Endothelial cell of umbilical vein (primary cell): ENCODE results near the gene GATD1. TPM values are rescaled to one million over a fixed set of nuclear protein-coding genes. Genes with fewer than 3 reads are reported as not detected.

Experiments used
- BruUV-seq: library from RNA; stranded (reverse); fragments of 400-500 nt; replicated peaks from 2 replicates; lab custom pipeline; 2021; lab: Mats Ljungman, UMichigan
- CTCF ChIA-PET: fragments of 300-600, 350-600 bp; sonication (Branson Sonifier 250); formaldehyde crosslinking; loops from one replicate; lab custom pipeline; 2021; ENCODE audit warnings: antibody characterized with exemption, inconsistent platforms; lab: Charles Lee
- POLR2A ChIA-PET: fragments of 300-600, 350-600 bp; sonication (Branson Sonifier 250); formaldehyde crosslinking; loops from one replicate; lab custom pipeline; 2021; ENCODE audit warnings: antibody characterized with exemption, inconsistent platforms; lab: Charles Lee
- DNase-seq: peaks from one replicate; pipeline ENCODE4 v3.0.0-alpha.2; 2011; ENCODE audit warnings: low read depth, low spot score
- FAIRE-seq: peaks from 2 replicates; lab custom pipeline; 2011; peaks lifted over from hg19 to GRCh38; lab: Jason Lieb, UNC
- H2AFZ ChIP-seq: 2 replicates; pipeline ENCODE4 v1.6.0; 2012; ENCODE audit warnings: low read depth, low read length, control low read depth, inconsistent platforms
- H3K27ac ChIP-seq: 2 replicates; pipeline ENCODE4 v1.5.1; 2011; ENCODE audit warnings: low read depth, mild to moderate bottlenecking, control low read depth, low read length, moderate library complexity; ENCODE audit not compliant: insufficient read depth
- H3K27me3 ChIP-seq, 2 experiments: 2 replicates each; pipeline versions ENCODE4 v1.6.0 to v1.6.1; 2011; ENCODE audit warnings: low read length in 2 of 2, mixed read lengths in 1 of 2; ENCODE audit not compliant: control insufficient read depth in 2 of 2, insufficient read depth in 2 of 2
- H3K36me3 ChIP-seq, 2 experiments: 2 replicates in 1 of 2; 3 replicates in 1 of 2; pipeline ENCODE4 v1.5.1; 2011; ENCODE audit warnings: low read length in 2 of 2, mild to moderate bottlenecking in 1 of 2, moderate library complexity in 1 of 2; ENCODE audit not compliant: control insufficient read depth in 2 of 2, insufficient read depth in 2 of 2; ENCODE audit errors: extremely low read depth in 1 of 2
- H3K4me1 ChIP-seq: 3 replicates; pipeline ENCODE4 v1.5.1; 2011; ENCODE audit warnings: mild to moderate bottlenecking, low read length; ENCODE audit not compliant: control insufficient read depth, insufficient read depth; ENCODE audit errors: extremely low read depth
- H3K4me2 ChIP-seq: 2 replicates; pipeline ENCODE4 v1.6.1; 2011; ENCODE audit warnings: low read length, control low read depth, mixed read lengths; ENCODE audit not compliant: insufficient read depth
- H3K4me3 ChIP-seq, 3 experiments: fragments of 200-600 bp in 1 of 3; sonication (generic), shearing (Covaris generic) in 1 of 3; replicated peaks in 1 of 3; 2 replicates each; pipeline ENCODE4 v1.5.1; 2011 to 2016; ENCODE audit warnings: control low read depth in 3 of 3, low read length in 3 of 3, mild to moderate bottlenecking in 2 of 3, inconsistent platforms in 1 of 3, low read depth in 1 of 3, moderate library complexity in 1 of 3; ENCODE audit not compliant: insufficient read depth in 1 of 3
- H3K79me2 ChIP-seq: 2 replicates; pipeline ENCODE4 v1.6.0; 2012; ENCODE audit warnings: low read length, inconsistent platforms; ENCODE audit not compliant: control insufficient read depth, insufficient read depth
- H3K9ac ChIP-seq: replicated peaks from 2 replicates; pipeline ENCODE3; 2011; ENCODE audit warnings: low read length, control low read depth; ENCODE audit not compliant: insufficient read depth; ENCODE audit errors: extremely low read depth
- H3K9me1 ChIP-seq: replicated peaks from 3 replicates; pipeline ENCODE4 v1.6.0; 2011; ENCODE audit warnings: mild to moderate bottlenecking, low read length; ENCODE audit not compliant: control insufficient read depth, insufficient read depth; ENCODE audit errors: extremely low read depth
- H3K9me3 ChIP-seq: replicated peaks from 2 replicates; pipeline ENCODE4 v1.5.1; 2012; ENCODE audit warnings: low read length, inconsistent platforms; ENCODE audit not compliant: control insufficient read depth, insufficient read depth
- H4K20me1 ChIP-seq: replicated peaks from 2 replicates; pipeline ENCODE3; 2011; ENCODE audit warnings: mild to moderate bottlenecking, low read length; ENCODE audit not compliant: control insufficient read depth, insufficient read depth; ENCODE audit errors: extremely low read depth
- EZH2 ChIP-seq: IDR thresholded peaks from 2 replicates; pipeline ENCODE4 v1.6.1; 2012; ENCODE audit warnings: borderline replicate concordance, low read depth, mild to moderate bottlenecking, moderate library complexity, low read length, inconsistent platforms; ENCODE audit not compliant: severe bottlenecking
- FOS ChIP-seq: IDR thresholded peaks from 2 replicates; pipeline ENCODE4 v1.6.1; 2011; ENCODE audit warnings: mild to moderate bottlenecking, low read length, moderate library complexity, borderline replicate concordance; ENCODE audit not compliant: insufficient read depth
- GATA2 ChIP-seq: IDR thresholded peaks from 2 replicates; pipeline ENCODE4 v1.7.0; 2011; ENCODE audit warnings: low read depth, mild to moderate bottlenecking, moderate library complexity, mixed read lengths, low read length; ENCODE audit not compliant: insufficient read length, insufficient read depth
- JUN ChIP-seq: IDR thresholded peaks from 2 replicates; pipeline ENCODE4 v1.6.1; 2011; ENCODE audit warnings: borderline replicate concordance, low read depth; ENCODE audit not compliant: insufficient read length, insufficient read depth
- MAX ChIP-seq: IDR thresholded peaks from 2 replicates; pipeline ENCODE4 v1.6.1; 2011; ENCODE audit not compliant: insufficient read depth, insufficient read length
- MYC ChIP-seq: IDR thresholded peaks from one replicate; pipeline ENCODE4 v1.6.1; 2011; ENCODE audit warnings: mild to moderate bottlenecking, low read depth, low read length
- POLR2A ChIP-seq: IDR thresholded peaks from 2 replicates; pipeline ENCODE4 v1.6.1; 2012; ENCODE audit warnings: low read depth, mild to moderate bottlenecking, control low read depth, low read length
- POLR2AphosphoS5 ChIP-seq: IDR thresholded peaks from 2 replicates; pipeline ENCODE4 v1.6.1; 2012; ENCODE audit warnings: low read depth, mild to moderate bottlenecking, control low read depth, low read length, moderate library complexity; ENCODE audit not compliant: insufficient read depth
- dilution Hi-C: fragments of 300-500 bp; cut with MboI; formaldehyde crosslinking; loops from one replicate; pipeline ENCODE4 v1.15.0; 2019; ENCODE audit warnings: low sequenced_read_pairs; ENCODE audit not compliant: extremely low pct_ligation_motif_present
- intact Hi-C: fragments of 100-400 bp; cut with micrococcal nuclease; formaldehyde crosslinking; loops from one replicate; pipeline ENCODE4 v1.10.0; 2022
- polyA plus RNA-seq, 4 experiments: library from polyadenylated mRNA; depleted of rRNA in 3 of 4; stranded (reverse) in 3 of 4; unstranded in 1 of 4; fragments of >200 nt; gene quantifications; 2 replicates each; pipeline versions ENCODE4 v1.2.1 to v1.2.3, GENCODE V29; 2011 to 2012; ENCODE audit warnings: missing spikeins in 1 of 4
- total RNA-seq: library from RNA; stranded (reverse); gene quantifications from 2 replicates; pipeline ENCODE4 v1.2.3, GENCODE V29; 2021
- TF ChIP-seq, protein P1 (sequence below), 2 donors: IDR thresholded peaks; 1 replicate in 1 of 2; 2 replicates in 1 of 2; pipeline ENCODE4 v1.5.1; 2011; ENCODE audit warnings: low read length in 2 of 2, mild to moderate bottlenecking in 2 of 2, moderate library complexity in 2 of 2, control low read depth in 1 of 2, inconsistent platforms in 1 of 2, low read depth in 1 of 2; ENCODE audit not compliant: insufficient read depth in 1 of 2; ENCODE audit errors: extremely low read depth in 1 of 2

Gene GATD1
- total and polyA plus RNA-seq, 2 donors (not counting 3 experiments of a cell fraction or from before 2014, with no cell fraction given), result 70.6 to 83.1 TPM

DNA sequence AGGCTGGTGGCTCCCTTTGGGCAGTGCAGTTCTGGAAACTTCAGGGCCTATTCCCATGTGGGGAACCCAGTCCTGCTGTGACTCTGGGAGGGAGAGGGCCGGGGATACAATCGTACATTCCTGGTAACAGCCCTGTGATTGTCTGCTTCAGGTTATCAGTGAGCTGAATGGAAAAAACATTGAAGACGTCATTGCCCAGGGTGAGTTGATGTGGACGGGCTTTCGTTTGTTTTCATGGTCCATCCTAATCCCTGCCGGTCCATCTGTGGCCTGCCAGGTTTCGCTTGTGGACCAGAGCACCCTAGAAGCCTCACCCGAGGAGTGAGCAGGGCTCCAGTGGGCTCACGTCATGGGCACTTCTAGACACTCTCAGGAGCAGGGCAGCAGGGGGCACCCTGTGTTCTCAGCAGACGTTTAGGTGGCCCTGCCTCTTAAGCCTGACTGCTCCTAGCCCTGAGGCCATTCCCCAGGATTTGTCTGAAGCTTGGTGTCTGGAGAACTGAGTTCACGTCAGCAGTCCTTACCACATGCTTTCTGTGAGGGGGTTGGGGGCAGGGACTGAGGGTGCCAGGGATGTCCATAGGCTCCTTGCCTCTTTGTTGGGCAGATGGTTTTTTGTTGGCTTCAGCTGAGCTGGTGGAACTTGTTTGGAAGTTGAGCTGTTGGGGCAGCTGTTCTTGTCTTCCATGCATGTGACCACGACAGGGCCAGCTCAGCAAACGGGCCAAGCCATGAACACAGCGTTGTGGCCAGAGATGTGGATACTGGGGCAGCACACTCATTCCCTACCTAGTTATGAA is 34.4 kb upstream of the GATD1 start:
- Histone ChIP-seq H3K9me3 (no peaks in the 10 kb centered on the region), H3K36me3 (peaks cover 5 to 25% of the 10 kb centered on the region in 2 experiments), H3K9ac (peak overlapping the region; percentile 97), H3K4me2 (peak overlapping the region; percentile 57), H3K79me2 (peaks cover 41% of the 10 kb centered on the region), H2AFZ (no peak overlapping the region), H3K27ac (no peak overlapping the region), H3K4me3 (peak overlapping the region in 1 of 3 experiments; percentile 80), H3K27me3 (no peaks in the 10 kb centered on the region), H4K20me1 (no peaks in the 10 kb centered on the region), H3K9me1 (no peaks in the 10 kb centered on the region), H3K4me1 (peaks cover 19% of the 10 kb centered on the region)
- DNase-seq (no peak), FAIRE-seq (no peak)
- CTCF ChIA-PET, result interaction anchor here (0.8 to 1.4 kb wide), 5 partner anchors 8 to 239 kb away, joined by 3 to 11 read pairs (median 4); partner anchors contain the start of gene PNPLA2
- no TSS peak for BruUV-seq
- intact Hi-C loops, result no loop called here
- TF ChIP-seq JUN (no peak), EZH2 (no peak), MAX (no peak), GATA2 (no peak), POLR2AphosphoS5 (no peak), FOS (no peak), MYC (no peak), POLR2A (peak; percentile 7)
- TF ChIP-seq, protein P1, sequence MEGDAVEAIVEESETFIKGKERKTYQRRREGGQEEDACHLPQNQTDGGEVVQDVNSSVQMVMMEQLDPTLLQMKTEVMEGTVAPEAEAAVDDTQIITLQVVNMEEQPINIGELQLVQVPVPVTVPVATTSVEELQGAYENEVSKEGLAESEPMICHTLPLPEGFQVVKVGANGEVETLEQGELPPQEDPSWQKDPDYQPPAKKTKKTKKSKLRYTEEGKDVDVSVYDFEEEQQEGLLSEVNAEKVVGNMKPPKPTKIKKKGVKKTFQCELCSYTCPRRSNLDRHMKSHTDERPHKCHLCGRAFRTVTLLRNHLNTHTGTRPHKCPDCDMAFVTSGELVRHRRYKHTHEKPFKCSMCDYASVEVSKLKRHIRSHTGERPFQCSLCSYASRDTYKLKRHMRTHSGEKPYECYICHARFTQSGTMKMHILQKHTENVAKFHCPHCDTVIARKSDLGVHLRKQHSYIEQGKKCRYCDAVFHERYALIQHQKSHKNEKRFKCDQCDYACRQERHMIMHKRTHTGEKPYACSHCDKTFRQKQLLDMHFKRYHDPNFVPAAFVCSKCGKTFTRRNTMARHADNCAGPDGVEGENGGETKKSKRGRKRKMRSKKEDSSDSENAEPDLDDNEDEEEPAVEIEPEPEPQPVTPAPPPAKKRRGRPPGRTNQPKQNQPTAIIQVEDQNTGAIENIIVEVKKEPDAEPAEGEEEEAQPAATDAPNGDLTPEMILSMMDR (IDR thresholded peaks at IDR 0.05; ENCODE audit: extremely low read depth in 1 of 2, insufficient read depth in 1 of 2, low read depth in 1 of 2, low read length in 2 of 2), result peak in 1 of 2 donors; percentile 14
- POLR2A ChIA-PET, result interaction anchor here (1.2 kb wide), 1 partner anchor 22 kb away, joined by 6 read pairs; the partner anchor contains the start of gene CD151
- dilution Hi-C loops, result no loop called here
